Liver (tissue), 9 donors: ENCODE results near the gene TMEM131. TPM values are rescaled to one million over a fixed set of nuclear protein-coding genes. Genes with fewer than 3 reads are reported as not detected.

Experiments
- DNase-seq: peaks from one replicate; pipeline ENCODE4 v3.0.0-alpha.2; 2017; ENCODE audit warnings: low spot score
- H3K27ac ChIP-seq, 2 donors: one replicate each; pipeline ENCODE4 v1.7.0; 2013; ENCODE audit warnings: inconsistent platforms in 2 of 2, low read length in 2 of 2, control low read depth in 1 of 2, low read depth in 1 of 2, mild to moderate bottlenecking in 1 of 2
- H3K27me3 ChIP-seq, 4 donors: one replicate each; pipeline versions ENCODE4 v1.6.1 to v1.7.0; 2013; ENCODE audit warnings: low read length in 3 of 4, inconsistent platforms in 1 of 4, mild to moderate bottlenecking in 1 of 4, moderate library complexity in 1 of 4; ENCODE audit not compliant: control insufficient read depth in 4 of 4, insufficient read depth in 4 of 4
- H3K36me3 ChIP-seq, 4 donors: one replicate each; pipeline versions ENCODE4 v1.6.1 to v1.7.0; 2013; ENCODE audit warnings: low read length in 3 of 4, mild to moderate bottlenecking in 3 of 4, low read depth in 1 of 4, moderate library complexity in 1 of 4; ENCODE audit not compliant: control insufficient read depth in 4 of 4, insufficient read depth in 3 of 4
- H3K4me1 ChIP-seq, 4 donors: one replicate each; pipeline versions ENCODE4 v1.6.1 to v1.7.0; 2013; ENCODE audit warnings: low read length in 3 of 4, mild to moderate bottlenecking in 3 of 4, moderate library complexity in 1 of 4; ENCODE audit not compliant: control insufficient read depth in 4 of 4, insufficient read depth in 4 of 4
- H3K4me3 ChIP-seq, 3 donors: one replicate each; pipeline versions ENCODE4 v1.6.1 to v1.7.0; 2013; ENCODE audit warnings: low read length in 3 of 3, control low read depth in 1 of 3, low read depth in 1 of 3, mild to moderate bottlenecking in 1 of 3
- H3K9ac ChIP-seq, 2 donors: one replicate each; pipeline ENCODE4 v1.7.0; 2013; ENCODE audit warnings: low read length in 2 of 2, mild to moderate bottlenecking in 2 of 2, moderate library complexity in 2 of 2, control low read depth in 1 of 2, low read depth in 1 of 2
- H3K9me3 ChIP-seq, 4 donors: one replicate each; pipeline versions ENCODE4 v1.6.1 to v1.7.0; 2013; ENCODE audit warnings: low read length in 3 of 4; ENCODE audit not compliant: control insufficient read depth in 4 of 4
- CTCF ChIP-seq: fragments of 150-350 bp; IDR thresholded peaks from 2 replicates; pipeline ENCODE4 v1.5.1; 2017; ENCODE audit warnings: improper control_type of control experiment, low read depth, low read length; ENCODE audit not compliant: missing input control
- EGR1 ChIP-seq, 2 donors: IDR thresholded peaks; 2 replicates each; pipeline ENCODE4 v1.6.1; 2016 to 2018; ENCODE audit warnings: antibody characterized with exemption in 2 of 2, low read depth in 2 of 2
- FOXA1 ChIP-seq: IDR thresholded peaks from 2 replicates; pipeline ENCODE4 v1.6.1; 2016; ENCODE audit warnings: antibody characterized with exemption
- FOXA2 ChIP-seq: IDR thresholded peaks from 2 replicates; pipeline ENCODE4 v1.6.1; 2016; ENCODE audit warnings: antibody characterized with exemption
- GABPA ChIP-seq, 2 donors: IDR thresholded peaks in 1 of 2; conservative IDR thresholded peaks in 1 of 2; 2 replicates each; pipeline ENCODE4 v1.6.1; 2016; ENCODE audit warnings: antibody characterized with exemption in 2 of 2, mild to moderate bottlenecking in 1 of 2, moderate library complexity in 1 of 2
- HNF4A ChIP-seq, 2 donors: conservative IDR thresholded peaks; 2 replicates each; pipeline ENCODE4 v1.6.1; 2016; ENCODE audit warnings: antibody characterized with exemption in 2 of 2, mild to moderate bottlenecking in 2 of 2
- HNF4G ChIP-seq: IDR thresholded peaks from 2 replicates; pipeline ENCODE4 v1.6.1; 2016; ENCODE audit warnings: antibody characterized with exemption
- JUND ChIP-seq, 2 donors: IDR thresholded peaks; 2 replicates each; pipeline ENCODE4 v1.6.1; 2016; ENCODE audit warnings: antibody characterized with exemption in 2 of 2
- MAX ChIP-seq: IDR thresholded peaks from 2 replicates; pipeline ENCODE4 v1.6.1; 2016; ENCODE audit warnings: antibody characterized with exemption
- NR2F2 ChIP-seq: IDR thresholded peaks from 2 replicates; pipeline ENCODE4 v1.6.1; 2016; ENCODE audit warnings: antibody characterized with exemption
- RAD21 ChIP-seq, 2 donors: IDR thresholded peaks; 2 replicates each; pipeline ENCODE4 v1.6.1; 2016; ENCODE audit warnings: antibody characterized with exemption in 2 of 2, mild to moderate bottlenecking in 2 of 2
- RXRA ChIP-seq, 2 donors: IDR thresholded peaks; 2 replicates each; pipeline ENCODE4 v1.6.1; 2017 to 2018; ENCODE audit warnings: antibody characterized with exemption in 2 of 2, mild to moderate bottlenecking in 1 of 2
- SP1 ChIP-seq: IDR thresholded peaks from 2 replicates; pipeline ENCODE4 v1.6.1; 2018; ENCODE audit warnings: antibody characterized with exemption, mild to moderate bottlenecking
- TAF1 ChIP-seq: conservative IDR thresholded peaks from 2 replicates; pipeline ENCODE4 v1.6.1; 2016; ENCODE audit warnings: antibody characterized with exemption, mild to moderate bottlenecking
- YY1 ChIP-seq: IDR thresholded peaks from 2 replicates; pipeline ENCODE4 v1.6.1; 2016; ENCODE audit warnings: antibody characterized with exemption, mild to moderate bottlenecking
- WGBS: extraction: QIAGEN DNeasy Blood & Tissue Kit; methylation state at CpG from one replicate; pipeline ENCODE4 v1.1.7; 2013; 5-methylcytosine and 5-hydroxymethylcytosine counted together
- polyA plus RNA-seq, 2 donors: library from polyadenylated mRNA; stranded (reverse) in 1 of 2; unstranded in 1 of 2; fragments of 200-250 nt in 1 of 2; fragments of >200 nt in 1 of 2; fragmentation: Nextera tagmentation in 1 of 2; extraction: Ambion mirVana in 1 of 2; gene quantifications; one replicate each; pipeline versions ENCODE4 v1.2.1 to v1.2.3, GENCODE V29; 2013 to 2015
- total RNA-seq, 2 donors: library from RNA; depleted of rRNA; stranded (reverse); fragments of >200 nt; gene quantifications; one replicate each; pipeline ENCODE4 v1.2.3, GENCODE V29; 2014
- TF ChIP-seq, protein P1 (sequence below): IDR thresholded peaks from 2 replicates; pipeline ENCODE4 v1.6.1; 2016; ENCODE audit warnings: antibody characterized with exemption
- TF ChIP-seq, protein P2 (sequence below): IDR thresholded peaks from 2 replicates; pipeline ENCODE4 v1.6.1; 2016; ENCODE audit warnings: antibody characterized with exemption, mild to moderate bottlenecking
- TF ChIP-seq, protein P3 (sequence below): IDR thresholded peaks from 2 replicates; pipeline ENCODE4 v1.6.1; 2016; ENCODE audit warnings: antibody characterized with exemption
- donor health status: healthy.
- donor health status: healthy.
- donor health status: healthy.
- donor health status: healthy.
- donor health status: healthy.

The TMEM131 gene
- total and polyA plus RNA-seq, 4 donors, result 6.1 to 22.8 (median 11.2) TPM

DNA sequence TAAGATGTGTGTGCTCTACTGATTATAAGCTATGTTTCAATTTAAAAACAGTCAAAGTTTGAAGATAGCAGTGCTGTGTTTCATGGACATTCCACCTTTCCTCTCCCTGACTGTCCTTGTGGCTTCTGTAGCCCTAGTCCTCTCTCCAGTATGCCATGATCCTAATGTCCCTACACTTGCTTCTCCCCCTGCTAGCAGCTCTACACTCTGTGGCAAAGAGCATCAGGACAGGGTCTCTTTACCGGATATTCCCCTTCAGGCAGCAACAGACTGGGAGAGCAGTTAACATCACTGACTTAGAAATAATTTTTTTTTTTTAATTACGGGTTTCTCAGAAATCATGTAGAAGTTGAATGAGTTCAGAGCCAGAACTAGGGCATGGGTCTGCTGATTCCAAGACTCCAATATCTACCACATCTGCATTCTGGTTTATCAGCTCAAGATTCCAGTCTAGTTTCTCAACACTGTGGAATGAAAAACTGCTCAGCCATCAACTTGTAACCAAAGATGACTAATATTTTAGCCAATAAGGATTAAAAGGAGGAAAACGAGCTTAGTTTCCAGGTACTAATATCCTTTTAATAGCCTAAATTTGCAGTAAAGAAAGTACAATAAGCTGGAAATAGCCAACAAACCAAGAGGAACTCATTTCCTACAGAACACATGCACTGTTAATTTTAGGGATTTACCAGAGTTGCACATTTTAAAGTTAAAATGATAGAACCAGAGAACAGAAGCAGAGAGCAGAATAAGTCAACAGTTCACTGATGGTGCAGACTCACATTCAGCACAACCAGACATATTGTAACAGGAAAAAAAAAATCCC lies 45.2 kb downstream of the TMEM131 start:
- H3K4me1 ChIP-seq, result peaks cover 0 to 6% (median 0%) of the 10 kb centered on the region in 4 donors
- no peaks in the 10 kb centered on the region for H3K9me3 ChIP-seq
- H3K9ac ChIP-seq, result no peak overlapping the region
- no peaks in the 10 kb centered on the region for H3K36me3 ChIP-seq
- DNase-seq, result no peak
- no peak overlapping the region for H3K4me3 ChIP-seq
- H3K27me3 ChIP-seq, result no peaks in the 10 kb centered on the region
- H3K27ac ChIP-seq, result no peak overlapping the region
- TF ChIP-seq NR2F2 (no peak), RXRA (IDR thresholded peaks at IDR 0.05) (no peak), RAD21 (IDR thresholded peaks at IDR 0.05) (no peak), HNF4G (no peak), FOXA1 (no peak), EGR1 (IDR thresholded peaks at IDR 0.05; ENCODE audit: low read depth in 2 of 2) (no peak)
- TF ChIP-seq, protein P1, sequence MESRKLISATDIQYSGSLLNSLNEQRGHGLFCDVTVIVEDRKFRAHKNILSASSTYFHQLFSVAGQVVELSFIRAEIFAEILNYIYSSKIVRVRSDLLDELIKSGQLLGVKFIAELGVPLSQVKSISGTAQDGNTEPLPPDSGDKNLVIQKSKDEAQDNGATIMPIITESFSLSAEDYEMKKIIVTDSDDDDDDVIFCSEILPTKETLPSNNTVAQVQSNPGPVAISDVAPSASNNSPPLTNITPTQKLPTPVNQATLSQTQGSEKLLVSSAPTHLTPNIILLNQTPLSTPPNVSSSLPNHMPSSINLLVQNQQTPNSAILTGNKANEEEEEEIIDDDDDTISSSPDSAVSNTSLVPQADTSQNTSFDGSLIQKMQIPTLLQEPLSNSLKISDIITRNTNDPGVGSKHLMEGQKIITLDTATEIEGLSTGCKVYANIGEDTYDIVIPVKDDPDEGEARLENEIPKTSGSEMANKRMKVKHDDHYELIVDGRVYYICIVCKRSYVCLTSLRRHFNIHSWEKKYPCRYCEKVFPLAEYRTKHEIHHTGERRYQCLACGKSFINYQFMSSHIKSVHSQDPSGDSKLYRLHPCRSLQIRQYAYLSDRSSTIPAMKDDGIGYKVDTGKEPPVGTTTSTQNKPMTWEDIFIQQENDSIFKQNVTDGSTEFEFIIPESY, result no peak
- TF ChIP-seq, protein P2, sequence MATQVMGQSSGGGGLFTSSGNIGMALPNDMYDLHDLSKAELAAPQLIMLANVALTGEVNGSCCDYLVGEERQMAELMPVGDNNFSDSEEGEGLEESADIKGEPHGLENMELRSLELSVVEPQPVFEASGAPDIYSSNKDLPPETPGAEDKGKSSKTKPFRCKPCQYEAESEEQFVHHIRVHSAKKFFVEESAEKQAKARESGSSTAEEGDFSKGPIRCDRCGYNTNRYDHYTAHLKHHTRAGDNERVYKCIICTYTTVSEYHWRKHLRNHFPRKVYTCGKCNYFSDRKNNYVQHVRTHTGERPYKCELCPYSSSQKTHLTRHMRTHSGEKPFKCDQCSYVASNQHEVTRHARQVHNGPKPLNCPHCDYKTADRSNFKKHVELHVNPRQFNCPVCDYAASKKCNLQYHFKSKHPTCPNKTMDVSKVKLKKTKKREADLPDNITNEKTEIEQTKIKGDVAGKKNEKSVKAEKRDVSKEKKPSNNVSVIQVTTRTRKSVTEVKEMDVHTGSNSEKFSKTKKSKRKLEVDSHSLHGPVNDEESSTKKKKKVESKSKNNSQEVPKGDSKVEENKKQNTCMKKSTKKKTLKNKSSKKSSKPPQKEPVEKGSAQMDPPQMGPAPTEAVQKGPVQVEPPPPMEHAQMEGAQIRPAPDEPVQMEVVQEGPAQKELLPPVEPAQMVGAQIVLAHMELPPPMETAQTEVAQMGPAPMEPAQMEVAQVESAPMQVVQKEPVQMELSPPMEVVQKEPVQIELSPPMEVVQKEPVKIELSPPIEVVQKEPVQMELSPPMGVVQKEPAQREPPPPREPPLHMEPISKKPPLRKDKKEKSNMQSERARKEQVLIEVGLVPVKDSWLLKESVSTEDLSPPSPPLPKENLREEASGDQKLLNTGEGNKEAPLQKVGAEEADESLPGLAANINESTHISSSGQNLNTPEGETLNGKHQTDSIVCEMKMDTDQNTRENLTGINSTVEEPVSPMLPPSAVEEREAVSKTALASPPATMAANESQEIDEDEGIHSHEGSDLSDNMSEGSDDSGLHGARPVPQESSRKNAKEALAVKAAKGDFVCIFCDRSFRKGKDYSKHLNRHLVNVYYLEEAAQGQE, result no peak
- 74% methylated on average over 3 of the region's 3 CpGs for WGBS

DNA sequence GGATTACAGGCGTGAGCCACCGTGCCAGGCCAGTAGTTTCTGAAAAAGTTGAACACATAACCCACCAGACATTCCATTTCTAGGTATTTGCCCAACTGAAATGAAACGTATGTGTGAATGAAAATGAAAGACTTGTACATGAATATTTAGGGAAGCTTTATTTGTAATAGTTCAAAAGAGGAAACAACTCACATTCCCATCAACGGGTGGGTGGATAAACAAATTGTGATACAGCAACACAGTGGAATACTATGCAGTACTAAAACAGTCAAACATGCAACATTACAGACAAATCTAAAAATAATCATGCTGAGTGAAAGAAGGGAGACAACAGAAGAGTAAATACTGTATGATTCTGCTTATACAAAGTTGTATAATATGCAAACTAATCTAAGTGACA lies 46.8 kb downstream of the TMEM131 start:
- H3K9me3 ChIP-seq, result no peaks in the 10 kb centered on the region
- WGBS, result 89% methylated on average over 4 of the region's 4 CpGs
- H3K9ac ChIP-seq, result no peak overlapping the region
- peaks cover 0 to 5% (median 0%) of the 10 kb centered on the region in 4 donors for H3K4me1 ChIP-seq
- no peaks in the 10 kb centered on the region for H3K27me3 ChIP-seq
- no peak for TF ChIP-seq GABPA (IDR thresholded peaks at IDR 0.05 in 1 of 2, conservative IDR thresholded peaks at IDR 0.05 in 1 of 2)
- no peak for TF ChIP-seq YY1
- TF ChIP-seq EGR1 (IDR thresholded peaks at IDR 0.05; ENCODE audit: low read depth in 2 of 2), result no peak
- TF ChIP-seq CTCF, result no peak
- TF ChIP-seq RAD21 (IDR thresholded peaks at IDR 0.05), result no peak
- TF ChIP-seq, protein P3, sequence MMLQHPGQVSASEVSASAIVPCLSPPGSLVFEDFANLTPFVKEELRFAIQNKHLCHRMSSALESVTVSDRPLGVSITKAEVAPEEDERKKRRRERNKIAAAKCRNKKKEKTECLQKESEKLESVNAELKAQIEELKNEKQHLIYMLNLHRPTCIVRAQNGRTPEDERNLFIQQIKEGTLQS, result no peak
- TF ChIP-seq RXRA (IDR thresholded peaks at IDR 0.05), result no peak
- no peak for TF ChIP-seq FOXA2
- TF ChIP-seq NR2F2, result no peak
- TF ChIP-seq TAF1, result no peak
- TF ChIP-seq, protein P2, result no peak
- no peak for TF ChIP-seq HNF4A (conservative IDR thresholded peaks at IDR 0.05)
- TF ChIP-seq FOXA1, result no peak
- TF ChIP-seq SP1, result no peak
- no peak for TF ChIP-seq MAX
- TF ChIP-seq HNF4G, result no peak
- no peak for TF ChIP-seq JUND (IDR thresholded peaks at IDR 0.05)
- no peak overlapping the region for H3K27ac ChIP-seq
- H3K36me3 ChIP-seq, result no peaks in the 10 kb centered on the region
- DNase-seq, result no peak
- H3K4me3 ChIP-seq, result no peak overlapping the region
